ENCODE measurements around the gene STK4.

STK4 gene

GRCh38 chr20:44932916-44933315 lies 33.4 kb upstream of the STK4 start:
- TF ChIP-seq CTCF (IDR thresholded peaks at IDR 0.05), result no peak
- Histone ChIP-seq H3K27ac (no peak overlapping the region), H3K9me3 (no peaks in the 10 kb centered on the region), H3K36me3 (peaks cover 72% of the 10 kb centered on the region), H3K27me3 (no peaks in the 10 kb centered on the region), H3K4me1 (ENCODE audit: control insufficient read depth in 1 of 2, insufficient read depth in 1 of 2, low read depth in 1 of 2, low read length in 1 of 2) (no peaks in the 10 kb centered on the region), H3K4me3 (ENCODE audit: low read depth in 1 of 2, low read length in 1 of 2) (no peak overlapping the region)

- no peak for TF ChIP-seq CTCF (IDR thresholded peaks at IDR 0.05)
- no peaks in the 10 kb centered on the region for H3K9me3 ChIP-seq
- no peaks in the 10 kb centered on the region for H3K4me1 ChIP-seq (ENCODE audit: control insufficient read depth in 1 of 2, insufficient read depth in 1 of 2, low read depth in 1 of 2, low read length in 1 of 2)
- no peaks in the 10 kb centered on the region for H3K27me3 ChIP-seq
- no peak overlapping the region for H3K27ac ChIP-seq
- H3K4me3 ChIP-seq (ENCODE audit: low read depth in 1 of 2, low read length in 1 of 2), result no peak overlapping the region
- H3K36me3 ChIP-seq, result peaks cover 94% of the 10 kb centered on the region
Measured at GRCh38 chr20:44936510-44936909, 29.8 kb upstream of the STK4 start.

GRCh38 chr20:44938637-44939036 lies 27.7 kb upstream of the STK4 start:
- Histone ChIP-seq H3K9me3 (no peaks in the 10 kb centered on the region), H3K4me1 (ENCODE audit: control insufficient read depth in 1 of 2, insufficient read depth in 1 of 2, low read depth in 1 of 2, low read length in 1 of 2) (no peaks in the 10 kb centered on the region), H3K4me3 (ENCODE audit: low read depth in 1 of 2, low read length in 1 of 2) (no peak overlapping the region), H3K36me3 (peaks cover 96% of the 10 kb centered on the region), H3K27ac (no peak overlapping the region), H3K27me3 (no peaks in the 10 kb centered on the region)
- TF ChIP-seq CTCF (IDR thresholded peaks at IDR 0.05), result no peak

DNA sequence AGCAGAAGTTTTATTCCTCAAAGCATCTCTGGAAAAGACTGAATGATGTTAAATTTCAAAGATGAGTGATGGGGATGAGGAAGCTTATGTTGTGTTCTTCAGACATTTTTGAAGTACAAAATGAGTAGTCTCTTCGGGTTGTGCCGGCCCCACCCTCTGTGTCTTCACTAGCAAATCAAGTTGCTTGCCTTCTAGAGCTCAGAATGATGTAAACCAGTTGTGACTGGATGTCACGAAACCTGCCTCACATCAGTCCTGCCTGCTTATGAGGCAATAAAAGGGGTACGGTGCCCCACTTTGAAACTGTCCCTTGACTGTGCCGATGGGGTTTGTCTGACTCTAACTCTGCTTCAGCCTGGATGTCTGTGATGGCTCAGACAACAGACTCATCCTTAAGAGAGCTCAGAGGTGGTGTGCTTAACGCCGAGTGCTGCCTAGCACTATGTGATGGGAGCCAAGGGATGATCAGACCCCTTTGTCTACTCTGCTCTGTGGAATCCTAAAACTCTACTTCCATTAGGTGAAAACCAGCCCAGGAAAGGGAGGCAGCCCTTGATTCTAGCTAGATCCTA lies 25.1 kb upstream of the STK4 start:
- Histone ChIP-seq H3K9me3 (no peaks in the 10 kb centered on the region), H3K27me3 (no peaks in the 10 kb centered on the region), H3K4me1 (ENCODE audit: control insufficient read depth in 1 of 2, insufficient read depth in 1 of 2, low read depth in 1 of 2, low read length in 1 of 2) (no peaks in the 10 kb centered on the region), H3K27ac (no peak overlapping the region), H3K36me3 (peaks cover 93% of the 10 kb centered on the region), H3K4me3 (ENCODE audit: low read depth in 1 of 2, low read length in 1 of 2) (no peak overlapping the region)
- TF ChIP-seq CTCF (IDR thresholded peaks at IDR 0.05), result no peak

DNA sequence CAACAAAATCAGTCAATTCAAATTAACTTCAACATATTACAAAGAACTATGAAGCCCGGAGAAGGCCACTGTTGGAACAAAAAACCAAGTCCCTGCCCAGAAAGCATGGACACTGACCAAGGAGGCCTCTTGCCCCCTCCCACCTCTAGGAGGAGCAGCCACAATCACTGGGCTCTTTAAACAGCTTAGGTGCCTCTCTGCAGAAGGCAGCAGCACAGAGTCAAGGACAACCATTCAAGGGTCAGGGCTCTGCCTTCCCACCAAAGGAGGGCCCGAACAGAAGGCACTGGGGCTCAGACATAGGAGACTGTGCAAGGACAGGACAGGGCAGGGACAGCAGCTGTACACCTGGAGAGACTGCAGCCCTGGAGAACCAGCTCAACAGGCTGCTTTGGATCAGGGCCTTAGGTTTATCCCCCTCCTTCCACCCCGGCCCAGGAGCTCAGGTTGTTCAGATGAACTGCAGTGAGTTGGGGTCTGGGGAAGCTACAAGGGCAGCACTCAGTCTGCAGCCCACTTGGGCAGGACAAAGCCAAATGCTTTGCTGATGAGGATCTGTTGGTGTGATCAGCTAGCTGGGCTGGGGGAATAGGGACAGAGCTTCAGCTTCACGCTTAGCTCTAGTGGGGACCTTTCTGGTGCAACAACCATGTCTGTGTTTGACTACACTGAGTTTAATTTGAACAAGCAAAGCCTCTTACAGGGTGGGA lies 23.9 kb upstream of the STK4 start:
- H3K4me3 ChIP-seq (ENCODE audit: low read depth in 1 of 2, low read length in 1 of 2), result no peak overlapping the region
- no peak for TF ChIP-seq CTCF (IDR thresholded peaks at IDR 0.05)
- peaks cover 6 to 7% of the 10 kb centered on the region in 2 experiments for H3K4me1 ChIP-seq (ENCODE audit: control insufficient read depth in 1 of 2, insufficient read depth in 1 of 2, low read depth in 1 of 2, low read length in 1 of 2)
- peaks cover 81% of the 10 kb centered on the region for H3K36me3 ChIP-seq
- H3K27ac ChIP-seq, result no peak overlapping the region
- no peaks in the 10 kb centered on the region for H3K9me3 ChIP-seq
- no peaks in the 10 kb centered on the region for H3K27me3 ChIP-seq

Data from neutrophil (primary cell).